ENCODE results near the gene MRPS16. TPM values are rescaled to one million over a fixed set of nuclear protein-coding genes. Genes with fewer than 3 reads are reported as not detected.

The MRPS16 gene
- total and polyA plus RNA-seq, 2 of the 13 experiments (the other 11 are each of a cell fraction or from before 2014, with no cell fraction given) = 70.1 to 135 TPM

GRCh38 chr10:73287441-73287840, 35.0 kb upstream of the MRPS16 start:
- intact Hi-C loops (cut with micrococcal nuclease; ENCODE audit: unreplicated experiment) = no loop called here
- WGBS (ENCODE audit: low lambda C conversion rate) = 2% methylated on average over 1 of the region's 1 CpG
- Histone ChIP-seq H3K79me2 (ENCODE audit: insufficient read depth, low read length) (no peaks in the 10 kb centered on the region), H3K27ac (ENCODE audit: extremely low read length, insufficient read depth, low read length) (no peak overlapping the region), H3K4me1 (ENCODE audit: insufficient read depth, low read length) (no peaks in the 10 kb centered on the region), H3K4me2 (ENCODE audit: low read depth, low read length) (no peak overlapping the region), H3K36me3 (replicated peaks in 1 of 2; ENCODE audit: control insufficient read depth in 1 of 2, insufficient read depth in 2 of 2, low read length in 2 of 2) (no peaks in the 10 kb centered on the region), H3K4me3 (replicated peaks in 1 of 3; ENCODE audit: insufficient read depth in 1 of 3, low read depth in 2 of 3, low read length in 3 of 3) (no peak overlapping the region), H4K20me1 (ENCODE audit: insufficient read depth, low read length) (no peaks in the 10 kb centered on the region), H3K27me3 (ENCODE audit: control insufficient read depth in 1 of 2, insufficient read depth in 2 of 2, low read length in 2 of 2) (no peaks in the 10 kb centered on the region), H3K9me3 (ENCODE audit: low read length) (no peaks in the 10 kb centered on the region), H3K9ac (ENCODE audit: insufficient read depth, low read depth, low read length) (no peak overlapping the region), H2AFZ (ENCODE audit: low read length) (no peak overlapping the region)
- no peak for FAIRE-seq
- no peak for ATAC-seq
- no peak for DNase-seq (ENCODE audit: low spot score)
- in situ Hi-C loops (cut with HindIII; ENCODE audit: extremely low pct_ligation_motif_present, low pct_unique_long_range_greater_than_20kb) = no loop called here
- CTCF ChIA-PET (ENCODE audit: low intra/inter-chr PET ratio, low total read pairs) = no interaction called here
- POLR2A ChIA-PET = no interaction called here
- TF ChIP-seq GATAD1 (CRISPR knock-in tag; IDR thresholded peaks at IDR 0.05) (no peak), ZFP82 (CRISPR knock-in tag; IDR thresholded peaks at IDR 0.05; ENCODE audit: borderline replicate concordance) (no peak), ARID3A (IDR thresholded peaks at IDR 0.05; ENCODE audit: low read depth, low read length) (no peak), CBFB (CRISPR knock-in tag; IDR thresholded peaks at IDR 0.05) (no peak), ARNT (IDR thresholded peaks at IDR 0.05) (no peak), ZNF614 (CRISPR knock-in tag; IDR thresholded peaks at IDR 0.05; ENCODE audit: borderline replicate concordance) (no peak), ZNF768 (CRISPR knock-in tag; IDR thresholded peaks at IDR 0.05) (no peak), JUN (CRISPR knock-in tag; IDR thresholded peaks at IDR 0.05) (no peak)
- TF ChIP-seq, protein P1, sequence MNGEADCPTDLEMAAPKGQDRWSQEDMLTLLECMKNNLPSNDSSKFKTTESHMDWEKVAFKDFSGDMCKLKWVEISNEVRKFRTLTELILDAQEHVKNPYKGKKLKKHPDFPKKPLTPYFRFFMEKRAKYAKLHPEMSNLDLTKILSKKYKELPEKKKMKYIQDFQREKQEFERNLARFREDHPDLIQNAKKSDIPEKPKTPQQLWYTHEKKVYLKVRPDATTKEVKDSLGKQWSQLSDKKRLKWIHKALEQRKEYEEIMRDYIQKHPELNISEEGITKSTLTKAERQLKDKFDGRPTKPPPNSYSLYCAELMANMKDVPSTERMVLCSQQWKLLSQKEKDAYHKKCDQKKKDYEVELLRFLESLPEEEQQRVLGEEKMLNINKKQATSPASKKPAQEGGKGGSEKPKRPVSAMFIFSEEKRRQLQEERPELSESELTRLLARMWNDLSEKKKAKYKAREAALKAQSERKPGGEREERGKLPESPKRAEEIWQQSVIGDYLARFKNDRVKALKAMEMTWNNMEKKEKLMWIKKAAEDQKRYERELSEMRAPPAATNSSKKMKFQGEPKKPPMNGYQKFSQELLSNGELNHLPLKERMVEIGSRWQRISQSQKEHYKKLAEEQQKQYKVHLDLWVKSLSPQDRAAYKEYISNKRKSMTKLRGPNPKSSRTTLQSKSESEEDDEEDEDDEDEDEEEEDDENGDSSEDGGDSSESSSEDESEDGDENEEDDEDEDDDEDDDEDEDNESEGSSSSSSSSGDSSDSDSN (CRISPR knock-in tag; IDR thresholded peaks at IDR 0.05) = no peak
- TF ChIP-seq, protein P2, sequence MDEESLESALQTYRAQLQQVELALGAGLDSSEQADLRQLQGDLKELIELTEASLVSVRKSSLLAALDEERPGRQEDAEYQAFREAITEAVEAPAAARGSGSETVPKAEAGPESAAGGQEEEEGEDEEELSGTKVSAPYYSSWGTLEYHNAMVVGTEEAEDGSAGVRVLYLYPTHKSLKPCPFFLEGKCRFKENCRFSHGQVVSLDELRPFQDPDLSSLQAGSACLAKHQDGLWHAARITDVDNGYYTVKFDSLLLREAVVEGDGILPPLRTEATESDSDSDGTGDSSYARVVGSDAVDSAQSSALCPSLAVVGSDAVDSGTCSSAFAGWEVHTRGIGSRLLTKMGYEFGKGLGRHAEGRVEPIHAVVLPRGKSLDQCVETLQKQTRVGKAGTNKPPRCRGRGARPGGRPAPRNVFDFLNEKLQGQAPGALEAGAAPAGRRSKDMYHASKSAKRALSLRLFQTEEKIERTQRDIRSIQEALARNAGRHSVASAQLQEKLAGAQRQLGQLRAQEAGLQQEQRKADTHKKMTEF (CRISPR knock-in tag; IDR thresholded peaks at IDR 0.05) = no peak
- no TSS peak for BruUV-seq (replicated peaks)
